GM10248 (cell line): ENCODE measurements around the gene FBF1.

Experiments
- CTCF ChIA-PET: fragments of 300-600 bp; sonication (Branson Sonifier 250); formaldehyde crosslinking; extraction: SDS; loops from one replicate; lab custom pipeline; 2021; ENCODE audit warnings: antibody characterized with exemption; lab: Yijun Ruan, JAX
- POLR2A ChIA-PET: fragments of 350-650 bp; sonication (Branson Sonifier 250); formaldehyde crosslinking; extraction: SDS; loops from one replicate; lab custom pipeline; 2020; ENCODE audit warnings: antibody characterized with exemption; lab: Yijun Ruan, JAX
- DNase-seq: peaks from one replicate; pipeline ENCODE4 v3.0.0; 2012; ENCODE audit errors: extremely low spot score
- TF ChIP-seq, protein P1 (sequence below): IDR thresholded peaks from 2 replicates; pipeline ENCODE4 v1.5.1; 2012; ENCODE audit warnings: mild to moderate bottlenecking, low read depth; ENCODE audit errors: extremely low read depth, missing control alignments, control extremely low read depth

Gene FBF1

GRCh38 chr17:75925912-75926311, 14.9 kb downstream of the FBF1 start:
- TF ChIP-seq, protein P1, sequence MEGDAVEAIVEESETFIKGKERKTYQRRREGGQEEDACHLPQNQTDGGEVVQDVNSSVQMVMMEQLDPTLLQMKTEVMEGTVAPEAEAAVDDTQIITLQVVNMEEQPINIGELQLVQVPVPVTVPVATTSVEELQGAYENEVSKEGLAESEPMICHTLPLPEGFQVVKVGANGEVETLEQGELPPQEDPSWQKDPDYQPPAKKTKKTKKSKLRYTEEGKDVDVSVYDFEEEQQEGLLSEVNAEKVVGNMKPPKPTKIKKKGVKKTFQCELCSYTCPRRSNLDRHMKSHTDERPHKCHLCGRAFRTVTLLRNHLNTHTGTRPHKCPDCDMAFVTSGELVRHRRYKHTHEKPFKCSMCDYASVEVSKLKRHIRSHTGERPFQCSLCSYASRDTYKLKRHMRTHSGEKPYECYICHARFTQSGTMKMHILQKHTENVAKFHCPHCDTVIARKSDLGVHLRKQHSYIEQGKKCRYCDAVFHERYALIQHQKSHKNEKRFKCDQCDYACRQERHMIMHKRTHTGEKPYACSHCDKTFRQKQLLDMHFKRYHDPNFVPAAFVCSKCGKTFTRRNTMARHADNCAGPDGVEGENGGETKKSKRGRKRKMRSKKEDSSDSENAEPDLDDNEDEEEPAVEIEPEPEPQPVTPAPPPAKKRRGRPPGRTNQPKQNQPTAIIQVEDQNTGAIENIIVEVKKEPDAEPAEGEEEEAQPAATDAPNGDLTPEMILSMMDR, result no peak
- CTCF ChIA-PET, result interaction anchor here (0.7 to 6.2 kb wide), 8 partner anchors 9 to 88 kb away, joined by 3 to 28 read pairs (median 4); partner anchors contain the start of genes FBF1 and MRPL38
- DNase-seq, result no peak
- POLR2A ChIA-PET, result interaction anchor here (0.5 kb wide), 1 partner anchor 120 kb away, joined by 4 read pairs; no protein-coding TSS in a partner anchor

GRCh38 chr17:75925103-75925502, 15.7 kb downstream of the FBF1 start:
- ChIA-PET CTCF (interaction anchor here (0.6 to 6.2 kb wide), 9 partner anchors 8 to 89 kb away, joined by 3 to 28 read pairs (median 3); partner anchors contain the start of gene MRPL38), POLR2A (no interaction called here)
- TF ChIP-seq, protein P1, result no peak
- DNase-seq, result no peak

GRCh38 chr17:75922963-75923874, 17.6 kb downstream of the FBF1 start:
- POLR2A ChIA-PET, result no interaction called here
- no peak for DNase-seq
- CTCF ChIA-PET, result interaction anchor here (0.8 to 1.5 kb wide), 3 partner anchors 18 to 27 kb away, joined by 3 to 4 read pairs (median 3); partner anchors contain the start of gene FBF1
- TF ChIP-seq, protein P1, result no peak

DNA sequence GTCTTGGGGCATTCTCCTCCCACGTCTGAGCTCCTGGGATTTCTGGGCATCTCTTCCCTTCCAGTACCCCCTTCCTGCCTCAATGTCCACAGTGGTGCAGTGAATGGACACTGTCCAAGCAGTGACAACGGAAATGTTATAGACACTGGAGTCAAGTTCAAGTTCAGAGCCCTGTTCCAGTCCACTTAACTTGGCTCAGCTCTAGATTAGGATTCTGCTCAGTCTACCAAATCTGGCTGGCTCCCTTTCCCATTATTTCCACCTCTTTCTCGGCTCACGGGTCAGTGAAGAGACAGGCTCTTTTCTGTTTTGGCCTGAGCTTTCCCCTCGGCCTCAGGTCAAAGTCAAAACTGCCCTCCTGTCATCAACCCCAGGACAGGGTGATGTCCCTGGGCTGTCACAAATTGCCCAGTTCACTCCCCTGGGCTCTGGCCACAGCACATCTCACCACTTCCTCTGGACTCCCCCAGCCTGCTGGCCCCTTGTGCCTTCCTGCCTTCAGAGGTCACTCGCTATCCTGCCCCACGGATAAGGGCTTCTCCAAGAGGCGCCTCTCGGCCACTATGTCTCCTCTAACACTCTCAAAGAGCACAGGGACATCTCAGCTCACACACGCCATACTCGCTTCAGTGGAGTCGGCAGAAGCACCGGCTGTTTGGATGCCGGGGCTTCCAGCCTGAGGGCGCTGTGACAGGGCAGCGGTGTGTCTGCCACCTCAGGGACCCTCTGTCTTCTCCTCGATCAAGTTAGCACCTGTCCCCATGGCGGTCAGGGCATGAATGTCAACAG, 18.5 kb downstream of the FBF1 start:
- TF ChIP-seq, protein P1, result no peak
- ChIA-PET CTCF (interaction anchor here (0.9 to 1.1 kb wide), 3 partner anchors 17 to 23 kb away, joined by 3 to 4 read pairs (median 4); partner anchors contain the start of gene FBF1), POLR2A (no interaction called here)
- DNase-seq, result no peak

DNA sequence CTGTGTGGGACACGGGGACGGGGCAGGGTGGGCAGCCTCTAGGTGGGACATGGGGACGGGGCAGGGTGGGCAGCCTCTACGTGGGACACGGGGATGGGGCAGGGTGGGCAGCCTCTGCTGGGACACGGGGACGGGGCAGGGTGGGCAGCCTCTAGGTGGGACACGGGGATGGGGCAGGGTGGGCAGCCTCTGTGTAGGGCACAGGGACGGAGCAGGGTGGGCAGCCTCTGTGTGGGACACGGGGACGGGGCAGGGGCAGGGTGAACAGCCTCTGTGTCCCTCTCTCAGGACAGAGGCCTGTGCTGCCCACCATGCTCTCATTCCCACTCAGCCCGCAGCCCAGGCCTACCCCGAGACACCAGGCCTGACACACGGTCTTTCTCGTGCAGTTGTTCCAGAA, 19.2 kb downstream of the FBF1 start:
- ChIA-PET POLR2A (no interaction called here), CTCF (interaction anchor here (0.8 to 1.4 kb wide), 5 partner anchors 8 to 39 kb away, joined by 3 to 4 read pairs (median 3); partner anchors contain the start of gene FBF1)
- no peak for DNase-seq
- TF ChIP-seq, protein P1, result no peak
